ENCODE results near the gene UCP3.

DNA sequence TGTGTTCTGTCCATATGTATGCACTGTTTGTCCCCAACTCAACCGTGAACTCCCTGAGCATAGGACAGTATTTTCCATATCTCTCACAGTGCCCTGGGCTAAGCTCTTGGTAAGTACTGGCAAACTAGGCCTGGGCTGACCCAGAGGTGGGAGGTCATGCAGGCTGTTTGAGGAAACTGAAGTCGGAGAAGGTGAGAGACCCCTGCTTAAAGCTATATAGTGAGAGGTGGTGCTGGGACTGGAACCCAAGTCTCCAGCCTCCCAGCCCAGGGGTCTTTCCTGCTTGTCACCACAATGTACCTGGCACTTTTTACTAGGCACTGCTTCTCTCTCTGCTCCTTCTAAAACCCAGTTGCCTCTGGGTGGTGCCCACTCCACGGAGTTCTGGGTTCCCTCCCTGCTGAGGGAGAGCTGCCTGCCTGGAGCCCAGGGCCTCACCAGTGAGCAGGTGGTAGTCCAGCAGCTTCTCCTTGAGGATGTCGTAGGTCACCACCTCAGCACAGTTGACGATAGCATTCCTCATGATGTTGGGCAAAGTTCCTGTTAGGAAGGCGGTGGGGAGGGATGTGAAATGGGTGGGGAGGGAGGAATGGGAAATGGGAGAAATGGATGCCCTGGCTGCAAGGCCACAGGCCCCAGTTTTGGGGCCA, 4.7 kb downstream of the UCP3 start:
- TF ChIP-seq, protein P1, sequence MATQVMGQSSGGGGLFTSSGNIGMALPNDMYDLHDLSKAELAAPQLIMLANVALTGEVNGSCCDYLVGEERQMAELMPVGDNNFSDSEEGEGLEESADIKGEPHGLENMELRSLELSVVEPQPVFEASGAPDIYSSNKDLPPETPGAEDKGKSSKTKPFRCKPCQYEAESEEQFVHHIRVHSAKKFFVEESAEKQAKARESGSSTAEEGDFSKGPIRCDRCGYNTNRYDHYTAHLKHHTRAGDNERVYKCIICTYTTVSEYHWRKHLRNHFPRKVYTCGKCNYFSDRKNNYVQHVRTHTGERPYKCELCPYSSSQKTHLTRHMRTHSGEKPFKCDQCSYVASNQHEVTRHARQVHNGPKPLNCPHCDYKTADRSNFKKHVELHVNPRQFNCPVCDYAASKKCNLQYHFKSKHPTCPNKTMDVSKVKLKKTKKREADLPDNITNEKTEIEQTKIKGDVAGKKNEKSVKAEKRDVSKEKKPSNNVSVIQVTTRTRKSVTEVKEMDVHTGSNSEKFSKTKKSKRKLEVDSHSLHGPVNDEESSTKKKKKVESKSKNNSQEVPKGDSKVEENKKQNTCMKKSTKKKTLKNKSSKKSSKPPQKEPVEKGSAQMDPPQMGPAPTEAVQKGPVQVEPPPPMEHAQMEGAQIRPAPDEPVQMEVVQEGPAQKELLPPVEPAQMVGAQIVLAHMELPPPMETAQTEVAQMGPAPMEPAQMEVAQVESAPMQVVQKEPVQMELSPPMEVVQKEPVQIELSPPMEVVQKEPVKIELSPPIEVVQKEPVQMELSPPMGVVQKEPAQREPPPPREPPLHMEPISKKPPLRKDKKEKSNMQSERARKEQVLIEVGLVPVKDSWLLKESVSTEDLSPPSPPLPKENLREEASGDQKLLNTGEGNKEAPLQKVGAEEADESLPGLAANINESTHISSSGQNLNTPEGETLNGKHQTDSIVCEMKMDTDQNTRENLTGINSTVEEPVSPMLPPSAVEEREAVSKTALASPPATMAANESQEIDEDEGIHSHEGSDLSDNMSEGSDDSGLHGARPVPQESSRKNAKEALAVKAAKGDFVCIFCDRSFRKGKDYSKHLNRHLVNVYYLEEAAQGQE (IDR thresholded peaks at IDR 0.05; ENCODE audit: low read depth): no peak
- TF ChIP-seq RAD21 (IDR thresholded peaks at IDR 0.05; ENCODE audit: low read depth): no peak
- TF ChIP-seq ZBTB7A (IDR thresholded peaks at IDR 0.05; ENCODE audit: low read depth): no peak
- no peak for TF ChIP-seq NFIC (IDR thresholded peaks at IDR 0.05)
- TF ChIP-seq YY1 (IDR thresholded peaks at IDR 0.05; ENCODE audit: low read depth): no peak
- no peak for TF ChIP-seq CEBPB (IDR thresholded peaks at IDR 0.05)
- no peak for TF ChIP-seq FOXM1 (IDR thresholded peaks at IDR 0.05; ENCODE audit: borderline replicate concordance, low read depth)
- TF ChIP-seq TAF1 (IDR thresholded peaks at IDR 0.05; ENCODE audit: low read depth): no peak
- no peak for TF ChIP-seq CREB1 (IDR thresholded peaks at IDR 0.05; ENCODE audit: low read depth)
- no peak for TF ChIP-seq EP300 (IDR thresholded peaks at IDR 0.05; ENCODE audit: borderline replicate concordance)
- TF ChIP-seq, protein P2, sequence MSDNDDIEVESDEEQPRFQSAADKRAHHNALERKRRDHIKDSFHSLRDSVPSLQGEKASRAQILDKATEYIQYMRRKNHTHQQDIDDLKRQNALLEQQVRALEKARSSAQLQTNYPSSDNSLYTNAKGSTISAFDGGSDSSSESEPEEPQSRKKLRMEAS (IDR thresholded peaks at IDR 0.05): no peak
